AG09319 (cell line): ENCODE measurements around the gene WBP1.
"Not testable (repeated sequence)": the region's sequence is repeated elsewhere in the genome, so short reads cannot be mapped to it uniquely, and the experiment has no call there.

Experiments
- DNase-seq: peaks from one replicate; pipeline ENCODE4 v3.0.0-alpha.2; 2010; ENCODE audit warnings: low read depth; ENCODE audit errors: extremely low read depth
- CTCF ChIP-seq: IDR thresholded peaks from 2 replicates; pipeline ENCODE4 v1.5.1; 2011; ENCODE audit warnings: low read depth, mild to moderate bottlenecking, inconsistent platforms, low read length, moderate library complexity

WBP1 gene

GRCh38 chr2:74481961-74482800 is 23.9 kb downstream of the WBP1 start:
- no peak for DNase-seq
- TF ChIP-seq CTCF: no peak

DNA sequence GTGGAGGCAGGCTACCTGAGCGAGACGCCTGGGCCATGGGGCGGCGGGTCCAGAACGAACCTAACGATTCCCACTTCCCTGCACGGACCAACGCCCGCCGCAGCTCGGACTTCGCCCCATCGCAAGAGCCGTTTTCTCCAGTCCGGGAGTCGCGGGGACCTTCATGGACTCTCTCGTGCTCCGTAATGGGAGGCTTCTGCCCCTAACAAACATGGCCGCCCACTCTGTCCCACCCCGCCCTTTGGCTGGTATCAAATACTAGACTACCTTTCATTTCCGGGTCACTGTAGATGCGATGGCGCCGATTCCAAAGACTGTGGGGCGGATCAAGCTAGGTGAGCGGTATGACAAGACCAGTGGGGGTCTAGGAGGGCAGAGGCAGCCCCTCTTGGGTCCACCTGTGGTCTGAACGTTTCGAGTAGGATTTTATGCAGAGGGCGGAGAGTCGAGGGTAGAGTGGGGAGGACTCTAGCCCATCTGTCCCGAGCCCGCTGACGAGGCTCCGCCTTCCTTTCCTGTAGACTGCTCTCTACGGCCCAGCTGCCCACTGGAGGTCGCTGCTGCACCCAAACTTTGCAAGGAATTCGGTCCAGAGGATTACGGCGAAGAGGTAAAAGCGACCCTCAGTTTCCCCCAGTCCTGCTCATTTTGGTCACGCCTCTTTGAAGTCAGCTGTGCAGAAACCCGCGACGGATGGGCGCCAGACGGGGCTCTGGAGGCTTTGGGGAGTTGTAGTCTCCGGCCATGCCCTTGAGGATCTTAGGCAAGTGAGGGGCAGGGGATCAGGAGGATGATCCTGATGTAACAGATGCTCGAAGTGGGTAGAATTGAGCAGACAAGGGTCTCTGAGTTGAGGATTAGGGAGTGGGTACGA is 24.8 kb downstream of the WBP1 start, which contains the start of the genes CCDC142 and TTC31:
Gene CCDC142 (minus strand): TSS at position 198 of the 874 bp plus-strand sequence. CDS start 161 bp downstream, at position 37.
Gene TTC31 (plus strand): TSS at position 281 of the 874 bp plus-strand sequence. CDS start 15 bp downstream, at position 296.
- DNase-seq: peak; percentile 82
- TF ChIP-seq CTCF: peak; percentile 91

GRCh38 chr2:74483675-74484164 is 25.5 kb downstream of the WBP1 start:
- DNase-seq: not testable (repeated sequence)

GRCh38 chr2:74486141-74486540 is 27.9 kb downstream of the WBP1 start:
- no peak for DNase-seq
- TF ChIP-seq CTCF: no peak

- TF ChIP-seq CTCF: no peak
- DNase-seq: no peak
These were observed 30.6 kb downstream of the WBP1 start for GRCh38 chr2:74488643-74489481.

DNA sequence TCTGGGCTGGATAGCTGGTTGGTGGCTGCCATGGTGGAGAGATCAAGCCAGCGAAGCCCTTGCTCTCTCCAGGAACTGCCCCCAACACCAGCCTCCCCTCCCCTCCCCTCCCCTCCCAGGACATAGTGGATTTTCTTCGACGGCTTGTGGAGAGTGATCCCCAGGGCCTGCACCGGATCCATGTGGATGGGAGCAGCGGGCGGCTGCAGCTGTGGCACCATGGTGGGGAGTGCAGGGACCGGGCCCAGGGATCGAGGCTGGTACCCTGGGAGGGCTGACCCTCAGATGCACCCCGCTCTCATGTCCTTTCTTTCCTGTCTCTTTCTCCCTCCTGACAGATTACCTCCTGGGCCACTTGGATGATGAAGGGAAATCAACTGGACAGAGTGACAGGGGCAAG is 31.7 kb downstream of the WBP1 start:
- no peak for TF ChIP-seq CTCF
- DNase-seq: no peak
